ENCODE results near the gene TNPO3.
"Not testable (repeated sequence)": the region's sequence is repeated elsewhere in the genome, so short reads cannot be mapped to it uniquely, and the experiment has no call there.

TNPO3 gene

DNA sequence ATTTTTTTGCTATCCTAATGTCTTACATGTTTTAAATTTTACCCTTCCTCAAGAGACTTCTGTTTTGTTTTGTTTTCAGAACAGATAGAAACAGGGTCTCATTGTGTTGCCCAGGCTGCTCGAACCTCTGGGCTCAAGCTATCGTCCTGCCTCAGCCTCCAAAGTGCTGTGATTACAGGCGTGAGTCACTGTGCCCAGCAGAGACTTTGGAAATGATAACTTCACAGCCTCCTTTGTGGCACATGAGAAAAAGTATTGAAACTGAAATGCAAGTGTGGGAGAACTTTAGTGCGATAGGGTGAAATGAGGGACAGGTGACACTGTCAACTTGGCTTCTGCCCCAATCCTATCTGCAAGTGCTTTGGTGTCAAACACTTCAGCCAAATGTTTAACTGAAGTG is 95.6 kb downstream of the TNPO3 start:
- no peak for DNase-seq (ENCODE audit: low read depth)

DNA sequence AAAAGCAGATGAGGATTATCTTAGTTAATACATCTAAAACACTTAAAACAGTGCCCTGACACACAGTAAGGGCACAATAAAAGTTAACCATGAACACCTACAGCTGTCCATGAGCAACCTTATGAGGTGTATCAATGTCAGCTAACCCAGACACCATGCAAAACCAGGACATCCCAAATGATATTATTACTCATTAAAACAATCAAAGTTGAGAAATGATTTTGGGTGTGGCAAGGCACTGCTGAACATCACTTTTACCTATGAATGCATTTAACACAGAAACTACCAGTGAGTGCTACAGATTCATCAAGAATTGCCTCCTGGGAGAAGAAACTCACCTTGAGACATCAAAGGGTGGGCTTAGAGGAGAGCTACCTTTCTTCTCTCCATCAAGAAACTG is 98.9 kb downstream of the TNPO3 start:
- DNase-seq (ENCODE audit: low read depth) = no peak

- peak; percentile 70 for DNase-seq (ENCODE audit: low read depth)
Observed at GRCh38 chr7:128954830-128955802, 99.8 kb downstream of the TNPO3 start.

DNA sequence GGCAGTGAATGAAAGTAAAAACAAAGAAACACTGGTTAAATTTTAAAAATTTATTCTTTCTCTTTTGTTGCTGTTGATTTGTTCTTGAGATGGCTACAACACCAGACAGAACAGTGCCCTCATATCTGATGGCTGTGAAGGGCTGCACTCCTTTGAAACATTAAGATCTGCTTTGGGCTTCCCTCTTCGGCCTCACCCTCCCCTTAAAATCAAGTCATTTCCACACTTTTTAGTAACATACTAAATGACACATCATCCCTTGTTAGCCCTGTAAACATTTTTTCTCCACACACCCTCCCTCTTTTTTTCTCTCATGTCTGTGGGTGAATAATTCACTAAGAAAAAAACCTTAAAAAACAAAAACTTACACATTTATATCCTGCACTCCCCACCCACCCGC is 100.8 kb downstream of the TNPO3 start:
- DNase-seq (ENCODE audit: low read depth) = no peak

GRCh38 chr7:128951296-128951695 is 103.6 kb downstream of the TNPO3 start:
- DNase-seq (ENCODE audit: low read depth) = no peak

- DNase-seq (ENCODE audit: low read depth) = peak; percentile 28
Observed at GRCh38 chr7:128948976-128949760, 105.7 kb downstream of the TNPO3 start.

GRCh38 chr7:128948312-128948973 is 106.5 kb downstream of the TNPO3 start:
- peak; percentile 12 for DNase-seq (ENCODE audit: low read depth)

- no peak for DNase-seq (ENCODE audit: low read depth)
Observed at GRCh38 chr7:128947854-128948253, 107.1 kb downstream of the TNPO3 start.

- no peak for DNase-seq (ENCODE audit: low read depth)
Observed at GRCh38 chr7:128946936-128947830, 107.7 kb downstream of the TNPO3 start.

DNA sequence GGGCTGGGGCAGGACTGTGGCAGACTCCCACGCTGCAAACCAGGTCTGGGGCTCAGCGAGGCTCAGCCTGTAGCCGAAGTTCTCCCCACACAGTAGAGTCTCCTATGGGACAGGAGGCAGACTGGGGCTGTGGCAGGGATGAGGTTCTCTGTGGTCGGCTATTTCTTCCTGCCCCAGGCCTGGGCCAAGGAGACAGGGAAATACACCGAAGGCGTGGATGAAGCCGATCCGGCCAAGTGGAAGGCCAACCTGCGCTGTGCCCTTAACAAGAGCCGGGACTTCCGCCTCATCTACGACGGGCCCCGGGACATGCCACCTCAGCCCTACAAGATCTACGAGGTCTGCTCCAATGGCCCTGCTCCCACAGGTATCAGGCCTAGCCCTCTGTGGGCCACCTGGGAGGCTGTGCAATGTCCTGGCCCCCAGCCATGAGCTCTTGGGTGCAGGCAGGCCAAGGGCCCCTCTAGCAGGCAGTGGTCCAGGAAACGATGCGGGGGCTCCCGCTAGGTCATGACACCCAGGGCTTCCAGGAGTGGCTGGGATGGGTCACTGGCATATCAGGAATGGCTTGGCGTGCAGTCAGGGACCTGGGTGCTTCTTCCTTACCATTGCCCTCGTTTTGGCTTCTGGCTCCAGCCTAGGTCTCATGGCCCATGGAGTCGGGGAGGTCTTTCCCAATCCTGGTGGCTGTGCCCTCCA is 109.1 kb downstream of the TNPO3 start:
- no peak for DNase-seq (ENCODE audit: low read depth)

GRCh38 chr7:128944487-128945236 is 110.2 kb downstream of the TNPO3 start:
- DNase-seq (ENCODE audit: low read depth) = no peak

DNA sequence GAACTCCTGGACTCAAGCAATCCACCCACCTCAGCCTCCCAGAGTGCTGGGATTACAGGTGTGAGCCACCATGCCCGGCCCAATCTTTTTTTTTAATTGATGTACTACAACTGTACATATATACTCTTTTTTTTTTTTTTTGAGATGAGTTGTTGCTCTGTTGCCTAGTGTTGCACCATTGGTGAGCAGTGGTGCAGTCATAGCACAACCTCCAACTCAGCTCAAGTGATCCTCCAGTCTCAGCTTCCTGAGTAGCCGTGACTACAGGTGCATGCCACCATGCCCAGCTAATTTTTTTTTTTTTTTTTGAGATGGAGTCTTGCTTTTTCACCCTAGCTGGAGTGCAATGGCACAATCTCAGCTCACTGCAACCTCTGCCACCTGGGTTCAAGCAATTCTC is 111.7 kb downstream of the TNPO3 start:
- DNase-seq (ENCODE audit: low read depth) = not testable (repeated sequence)

DNA sequence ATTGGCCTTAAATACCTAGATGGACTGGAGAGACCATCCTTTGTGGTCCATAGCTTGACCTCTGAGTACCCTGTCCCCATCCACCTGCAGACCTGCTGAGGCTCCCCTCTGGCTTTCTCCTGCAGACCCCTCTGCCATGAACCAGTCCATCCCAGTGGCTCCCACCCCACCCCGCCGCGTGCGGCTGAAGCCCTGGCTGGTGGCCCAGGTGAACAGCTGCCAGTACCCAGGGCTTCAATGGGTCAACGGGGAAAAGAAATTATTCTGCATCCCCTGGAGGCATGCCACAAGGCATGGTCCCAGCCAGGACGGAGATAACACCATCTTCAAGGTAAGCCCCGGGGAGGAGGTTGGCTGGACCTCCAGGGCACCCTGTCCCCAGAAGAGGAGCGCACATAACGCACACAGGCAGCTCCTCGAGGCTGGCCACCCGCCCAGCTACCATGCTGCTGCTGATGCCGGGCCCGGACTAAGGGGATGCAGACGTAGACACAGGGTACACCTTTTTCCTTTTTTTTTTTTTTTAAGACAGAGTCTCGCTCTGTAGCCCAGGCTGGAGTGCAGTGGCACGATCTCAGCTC is 112.9 kb downstream of the TNPO3 start:
- DNase-seq (ENCODE audit: low read depth) = no peak

- DNase-seq (ENCODE audit: low read depth) = no peak
Observed at GRCh38 chr7:128941323-128941890, 113.5 kb downstream of the TNPO3 start.

DNA sequence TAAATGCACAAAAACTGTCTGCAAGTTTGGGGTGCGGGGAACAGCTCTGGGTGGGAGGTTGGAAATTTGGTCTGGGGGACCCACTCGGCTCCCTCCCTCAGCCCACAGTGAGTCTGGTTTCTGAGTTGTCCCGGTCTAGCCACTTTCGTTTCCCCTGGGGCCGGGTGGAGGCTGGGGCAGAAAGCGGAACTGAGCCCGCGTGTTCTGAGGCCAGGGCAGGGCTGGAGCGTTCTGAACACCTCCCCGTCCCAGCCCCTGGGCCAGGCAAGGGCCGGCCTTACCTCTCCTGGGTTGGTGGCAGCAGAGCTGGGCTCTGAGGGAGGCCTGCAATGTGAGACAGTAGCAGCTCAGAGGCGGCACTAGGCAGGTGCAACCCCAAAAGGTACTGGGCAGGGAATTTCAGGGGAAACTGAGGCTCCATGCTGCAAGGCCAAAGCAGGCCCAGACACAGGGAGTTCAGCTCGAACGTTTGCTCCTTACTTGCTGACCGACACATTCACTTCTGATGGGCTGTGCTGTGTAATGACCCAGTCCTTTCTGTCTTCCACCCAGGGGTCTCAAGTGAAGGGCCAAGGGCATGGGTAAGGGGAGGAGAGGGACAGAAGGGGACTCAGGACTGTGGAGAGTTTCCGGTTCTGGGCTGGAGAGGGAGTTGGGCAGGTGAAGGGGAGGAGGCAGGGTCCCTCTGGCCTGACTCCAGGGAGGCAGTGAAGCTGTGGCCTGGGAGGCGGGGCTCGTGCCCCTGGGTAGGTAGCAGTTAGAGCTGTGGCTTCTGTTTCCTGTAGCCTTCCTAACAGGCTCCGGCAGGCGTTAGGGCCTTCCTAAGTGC is 114.2 kb downstream of the TNPO3 start:
- DNase-seq (ENCODE audit: low read depth) = no peak

GRCh38 chr7:128939861-128940410 is 115.0 kb downstream of the TNPO3 start:
- no peak for DNase-seq (ENCODE audit: low read depth)

DNA sequence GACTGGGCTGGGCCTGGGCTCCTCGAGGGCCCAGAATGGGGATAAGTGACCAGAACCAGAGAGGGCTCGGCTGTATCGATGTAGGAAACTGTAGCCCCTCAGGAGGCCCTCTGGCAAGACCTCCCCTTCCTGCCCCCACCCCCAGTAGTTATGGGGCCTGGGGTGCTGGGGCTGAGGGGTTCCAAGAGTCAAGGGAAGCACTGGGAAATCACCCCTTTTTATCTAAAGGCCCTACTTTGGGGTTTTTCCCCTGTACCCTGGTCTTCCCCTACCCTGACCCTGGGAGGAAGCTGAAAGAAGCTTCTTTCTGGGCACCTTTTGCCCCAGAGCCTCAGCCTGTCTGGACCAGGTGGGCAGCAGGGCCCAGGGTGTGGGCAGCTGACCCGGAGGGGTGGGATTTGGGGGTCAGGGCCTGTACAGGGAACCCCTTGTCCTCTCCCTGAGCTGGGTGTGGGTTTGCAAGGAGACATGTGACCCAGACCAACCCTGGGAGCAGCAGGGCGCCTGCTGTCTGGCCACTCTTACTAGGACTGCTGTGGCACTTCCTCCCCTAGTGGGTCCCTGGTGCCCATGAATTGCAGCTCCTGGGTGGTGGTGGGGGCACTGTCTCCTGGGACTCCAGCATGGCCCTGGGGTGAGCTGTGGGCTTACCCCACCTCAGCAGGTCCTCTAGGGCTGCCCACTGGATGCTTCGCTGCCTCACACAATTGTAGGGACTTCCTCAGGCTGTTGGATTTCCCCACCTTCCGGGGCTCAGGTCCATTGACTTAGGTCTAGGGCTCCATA is 115.6 kb downstream of the TNPO3 start:
- DNase-seq (ENCODE audit: low read depth) = no peak
